Astrocyte of the cerebellum (primary cell): Measurements from ENCODE around the gene SMG6.

Experiments used
- DNase-seq: peaks from one replicate; pipeline ENCODE4 v3.0.0-alpha.2; 2011; ENCODE audit warnings: low read depth
- H3K4me3 ChIP-seq: 2 replicates; pipeline ENCODE4 v1.5.1; 2011; ENCODE audit warnings: mild to moderate bottlenecking, low read depth, low read length, moderate library complexity
- in situ Hi-C: cut with HindIII; loops from 2 replicates; pipeline ENCODE4 v1.10.0; 2017; ENCODE audit warnings: low sequenced_read_pairs
- TF ChIP-seq, protein P1 (sequence below): IDR thresholded peaks from 2 replicates; pipeline ENCODE4 v1.5.1; 2012; ENCODE audit warnings: low read length, low read depth, moderate library complexity, mild to moderate bottlenecking; ENCODE audit errors: missing control alignments

Gene SMG6

GRCh38 chr17:2012499-2012898 lies 291.1 kb downstream of the SMG6 start:
- H3K4me3 ChIP-seq = no peak overlapping the region
- DNase-seq = no peak
- in situ Hi-C loops = no loop called here
- TF ChIP-seq, protein P1, sequence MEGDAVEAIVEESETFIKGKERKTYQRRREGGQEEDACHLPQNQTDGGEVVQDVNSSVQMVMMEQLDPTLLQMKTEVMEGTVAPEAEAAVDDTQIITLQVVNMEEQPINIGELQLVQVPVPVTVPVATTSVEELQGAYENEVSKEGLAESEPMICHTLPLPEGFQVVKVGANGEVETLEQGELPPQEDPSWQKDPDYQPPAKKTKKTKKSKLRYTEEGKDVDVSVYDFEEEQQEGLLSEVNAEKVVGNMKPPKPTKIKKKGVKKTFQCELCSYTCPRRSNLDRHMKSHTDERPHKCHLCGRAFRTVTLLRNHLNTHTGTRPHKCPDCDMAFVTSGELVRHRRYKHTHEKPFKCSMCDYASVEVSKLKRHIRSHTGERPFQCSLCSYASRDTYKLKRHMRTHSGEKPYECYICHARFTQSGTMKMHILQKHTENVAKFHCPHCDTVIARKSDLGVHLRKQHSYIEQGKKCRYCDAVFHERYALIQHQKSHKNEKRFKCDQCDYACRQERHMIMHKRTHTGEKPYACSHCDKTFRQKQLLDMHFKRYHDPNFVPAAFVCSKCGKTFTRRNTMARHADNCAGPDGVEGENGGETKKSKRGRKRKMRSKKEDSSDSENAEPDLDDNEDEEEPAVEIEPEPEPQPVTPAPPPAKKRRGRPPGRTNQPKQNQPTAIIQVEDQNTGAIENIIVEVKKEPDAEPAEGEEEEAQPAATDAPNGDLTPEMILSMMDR = no peak

DNA sequence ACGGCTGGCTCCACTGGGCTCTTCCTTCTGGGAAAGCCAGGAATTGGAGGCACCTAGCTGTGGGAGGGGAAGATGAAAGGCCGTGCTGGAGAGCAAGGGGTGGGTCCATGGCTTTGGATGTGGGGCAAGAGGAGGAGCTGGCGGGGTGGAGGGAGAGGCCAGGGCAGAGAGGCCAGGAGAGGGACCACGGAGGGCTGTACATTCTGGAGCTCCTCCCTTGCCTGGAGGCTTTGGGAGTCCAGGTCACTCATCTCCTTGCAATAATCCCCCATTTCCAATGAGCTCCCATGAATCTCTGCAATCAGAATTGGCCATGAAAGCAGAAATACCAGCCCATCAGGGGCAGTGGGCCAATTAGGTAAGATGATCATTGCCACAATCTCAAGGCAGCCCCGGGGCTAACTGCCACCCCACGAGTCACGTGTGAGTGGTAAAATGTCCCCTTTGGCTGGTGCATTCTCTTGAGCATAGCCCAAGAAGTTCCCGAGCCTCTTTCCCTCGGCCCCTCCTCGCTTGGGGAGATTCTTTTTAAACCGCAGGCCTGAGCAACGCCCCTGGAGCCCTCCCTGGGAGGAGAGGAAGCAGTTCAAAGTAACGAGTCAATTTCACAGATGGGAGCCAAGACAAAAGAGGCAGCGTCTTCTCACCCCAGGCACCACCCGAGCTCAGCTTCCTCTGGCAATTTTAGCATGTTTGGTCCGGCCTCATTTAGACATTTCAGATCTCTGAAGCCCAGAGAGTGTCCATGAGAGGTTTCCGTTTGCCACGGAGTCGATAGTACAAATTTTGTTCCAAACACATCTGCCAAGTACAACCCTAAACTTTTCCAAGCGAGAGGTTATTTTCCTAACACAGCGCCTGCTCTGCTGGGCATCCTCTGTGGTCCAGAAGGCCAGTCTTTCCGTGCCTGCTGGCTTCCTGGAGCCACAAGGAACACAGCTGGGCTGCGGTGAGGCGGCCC lies 291.9 kb downstream of the SMG6 start:
- TF ChIP-seq, protein P1 = no peak
- no peak overlapping the region for H3K4me3 ChIP-seq
- peak; percentile 77 for DNase-seq
- in situ Hi-C loops = no loop called here
